GM19395 (cell line): Measurements from ENCODE around the gene PKD1.

Experiments
- ATAC-seq: cut with Tn5 transposase; IDR thresholded peaks from one replicate; pipeline ENCODE4 v1.9.1; 2021; ENCODE audit warnings: mild to moderate bottlenecking, moderate library complexity; ENCODE audit not compliant: unreplicated experiment

PKD1 gene

DNA sequence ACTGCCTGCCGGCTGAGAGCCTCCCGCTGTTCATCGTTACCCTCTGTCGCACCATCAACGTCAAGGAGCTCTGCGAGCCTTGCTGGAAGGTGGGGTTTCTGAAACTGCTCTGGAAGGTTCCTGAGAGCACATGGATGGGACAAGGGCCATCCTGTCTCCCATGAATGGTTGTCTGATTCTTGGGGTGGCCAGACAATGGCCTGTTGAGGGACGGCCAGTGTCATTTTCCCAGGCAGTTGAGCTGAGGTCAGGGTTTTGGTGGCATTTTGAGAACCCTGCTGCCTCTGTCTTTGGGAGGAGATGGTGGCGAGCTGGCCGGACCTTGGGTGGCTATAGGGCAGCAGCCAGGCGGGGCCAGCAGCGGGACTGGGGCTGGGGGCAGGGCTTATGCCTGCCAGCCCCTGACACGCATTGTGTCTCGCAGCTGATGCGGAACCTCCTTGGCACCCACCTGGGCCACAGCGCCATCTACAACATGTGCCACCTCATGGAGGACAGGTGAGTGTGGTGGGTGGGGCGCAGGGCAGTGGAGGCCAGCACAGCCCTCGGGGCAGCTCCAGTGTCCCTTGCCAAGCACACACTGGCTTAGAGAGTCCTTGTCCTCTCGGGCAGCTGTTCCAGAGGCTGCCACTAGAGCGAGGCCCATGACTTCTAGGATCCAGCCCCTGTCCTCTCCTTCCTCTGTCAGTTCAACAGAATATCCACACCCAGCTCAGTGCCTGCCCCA, 78.9 kb downstream of the PKD1 start:
- no peak for ATAC-seq

- ATAC-seq = no peak
Measured at GRCh38 chr16:2056077-2056476, 79.6 kb downstream of the PKD1 start.

DNA sequence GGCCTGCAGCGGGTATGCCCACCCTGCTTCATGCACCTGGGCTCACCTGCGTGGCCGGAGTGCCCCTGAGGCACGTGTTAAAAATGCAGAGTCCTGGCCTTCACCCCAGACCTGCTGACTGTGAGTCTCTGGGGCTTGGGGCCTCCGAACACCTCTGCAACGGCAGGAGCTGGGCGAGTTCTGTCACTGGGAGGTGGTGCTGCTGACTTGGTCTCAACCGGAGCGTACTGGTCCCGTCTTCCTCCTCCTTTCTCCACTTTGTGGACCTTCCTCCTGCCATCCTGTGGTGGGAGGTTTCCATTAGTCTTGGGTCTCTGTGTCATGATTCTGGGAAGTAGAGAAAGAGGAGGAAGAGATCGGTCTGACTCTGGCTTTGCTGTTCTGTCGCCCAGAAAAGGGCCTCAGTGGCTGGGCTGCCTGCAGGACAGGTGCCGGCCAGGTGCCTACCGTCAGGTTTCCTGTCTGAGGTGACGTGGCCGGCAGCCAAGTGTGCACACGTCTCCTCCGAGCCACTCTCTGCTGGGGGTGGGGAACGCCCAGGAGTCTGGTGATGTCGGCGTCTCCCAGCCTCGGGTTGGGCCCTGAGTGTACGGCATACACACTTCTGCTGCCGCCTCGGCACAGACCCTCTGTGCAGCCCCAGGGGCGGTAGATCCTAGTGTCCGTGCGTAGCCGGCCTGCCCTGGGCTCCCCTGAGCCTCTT, 81.0 kb downstream of the PKD1 start:
- ATAC-seq = no peak

DNA sequence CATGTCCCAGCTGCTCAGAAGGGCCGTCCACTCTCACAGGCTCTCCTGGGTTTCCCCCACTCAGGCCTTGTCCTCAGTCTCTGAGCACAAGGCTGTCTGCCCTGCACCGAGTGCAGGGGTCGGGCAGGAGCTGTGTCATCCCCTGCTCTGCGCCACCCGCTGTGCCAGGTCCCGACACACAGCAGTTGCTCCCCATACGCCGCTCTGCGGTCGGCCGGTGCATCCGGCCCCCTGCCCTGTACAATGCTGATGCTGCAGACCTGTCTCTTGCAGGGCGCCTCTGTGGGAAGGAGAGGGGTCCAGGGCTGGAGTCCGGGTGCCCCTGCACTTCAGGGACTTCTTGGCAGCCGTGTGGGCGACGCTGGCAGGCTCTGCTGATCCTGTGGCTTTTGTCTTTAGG, 81.8 kb downstream of the PKD1 start:
- ATAC-seq = no peak

GRCh38 chr16:2053211-2053610, 82.5 kb downstream of the PKD1 start:
- ATAC-seq = no peak

DNA sequence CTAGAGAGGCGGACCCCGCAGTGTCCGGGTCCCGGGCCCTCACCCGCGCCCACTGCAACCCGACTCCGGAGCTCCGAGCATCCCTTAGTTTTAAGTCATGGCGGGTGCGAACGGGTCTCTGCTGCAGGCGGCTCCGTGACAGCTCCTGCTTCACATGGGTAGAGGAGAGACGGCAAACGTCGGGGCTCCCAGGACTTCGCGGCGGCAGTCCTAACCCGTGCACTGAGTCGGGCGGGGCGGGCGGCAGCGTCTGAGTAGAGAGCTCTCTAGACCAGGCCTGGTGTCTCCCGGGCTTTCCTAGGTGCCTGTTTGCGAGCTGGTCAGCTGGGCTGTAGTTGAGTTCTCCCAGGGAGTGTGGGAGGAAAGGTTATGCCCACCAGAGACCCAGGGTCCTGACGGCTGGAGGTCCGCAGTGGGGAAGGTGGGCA, 87.6 kb downstream of the PKD1 start:
- no peak for ATAC-seq

GRCh38 chr16:2047330-2048115, 88.2 kb downstream of the PKD1 start, which contains the start of the genes NTHL1 and TSC2:
Gene NTHL1, minus strand, starts transcription at chr16:2047834. Its CDS starts 11 bp downstream, at chr16:2047823.
Gene TSC2, plus strand, starts transcription at chr16:2047985. Its CDS starts 631 bp downstream, at chr16:2048616.
- ATAC-seq = peak; percentile 80

DNA sequence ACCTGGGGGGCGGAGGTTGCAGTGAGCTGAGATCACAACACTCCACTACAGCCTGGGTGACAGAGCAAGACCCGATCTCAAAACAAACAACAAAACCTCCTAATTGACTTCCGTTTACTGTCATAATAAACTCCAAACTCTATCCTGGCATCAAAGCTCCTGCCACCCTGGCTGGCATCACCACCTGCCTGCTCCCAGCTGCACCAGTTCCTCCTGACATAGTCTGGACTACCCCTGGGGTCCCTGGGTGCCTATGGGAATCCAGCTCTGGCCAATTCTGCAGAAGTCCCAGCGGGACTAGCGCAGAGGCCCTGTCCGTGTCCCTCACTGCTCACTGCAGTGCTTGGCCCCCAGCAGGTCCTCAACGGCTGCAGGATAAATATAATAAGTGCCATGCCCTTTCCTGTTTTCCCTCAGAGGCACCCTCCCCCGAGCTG, 88.8 kb downstream of the PKD1 start:
- no peak for ATAC-seq

GRCh38 chr16:2045965-2046892, 89.5 kb downstream of the PKD1 start:
- ATAC-seq = no peak

DNA sequence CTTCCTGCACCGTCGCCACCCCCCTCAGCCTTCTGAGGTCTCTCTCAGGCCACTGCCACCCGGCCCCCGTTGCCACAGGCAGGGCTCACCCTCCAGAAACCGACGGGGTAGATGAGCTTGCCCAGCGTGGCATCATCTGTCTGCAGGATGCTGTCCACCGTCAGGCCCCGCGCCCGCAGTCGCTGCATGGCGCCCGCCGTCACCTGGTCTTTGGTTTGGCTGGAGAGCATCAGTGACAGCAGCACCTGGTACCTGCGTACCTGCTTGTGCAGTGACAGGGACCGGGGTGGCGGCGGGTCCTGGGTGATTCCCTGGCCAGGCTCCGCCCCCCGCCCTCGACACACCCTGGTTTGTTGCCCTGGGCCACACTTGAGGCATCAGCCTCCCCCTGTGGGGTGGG, 91.2 kb downstream of the PKD1 start:
- ATAC-seq = no peak

- ATAC-seq = no peak
Measured at GRCh38 chr16:2043667-2044451, 91.8 kb downstream of the PKD1 start.

DNA sequence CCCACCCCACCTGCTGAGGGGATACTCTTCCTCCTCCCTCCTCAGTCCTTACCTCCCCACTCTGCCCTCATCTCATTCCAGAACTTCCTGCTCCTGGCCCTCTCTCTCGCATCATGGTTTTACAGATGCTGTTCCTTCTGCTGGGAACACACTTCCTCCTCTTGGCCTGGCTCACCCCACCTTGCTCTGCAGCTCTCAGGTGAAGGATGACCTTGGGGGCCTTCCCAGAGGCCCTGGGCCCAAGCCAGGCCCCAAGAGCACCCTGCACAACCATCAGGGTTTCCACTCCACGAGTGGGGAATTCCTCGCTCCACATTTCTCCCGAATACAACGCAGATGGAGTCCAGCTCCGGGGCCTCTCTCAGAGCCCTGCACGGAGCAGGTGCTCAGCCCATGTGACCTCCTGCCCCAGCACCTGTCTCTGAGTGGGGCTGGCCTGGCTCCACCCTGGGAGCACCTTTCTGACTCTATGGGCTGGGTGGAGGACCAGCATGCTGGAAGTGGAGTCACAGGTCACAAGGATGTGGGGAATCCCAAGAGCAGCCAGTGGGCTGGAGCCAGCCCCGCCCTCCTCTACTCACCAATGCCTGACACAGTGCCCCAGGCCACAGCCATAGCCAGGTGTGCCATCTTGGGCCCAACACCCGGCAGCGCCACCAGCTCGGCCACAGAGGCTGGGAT, 92.6 kb downstream of the PKD1 start:
- no peak for ATAC-seq

DNA sequence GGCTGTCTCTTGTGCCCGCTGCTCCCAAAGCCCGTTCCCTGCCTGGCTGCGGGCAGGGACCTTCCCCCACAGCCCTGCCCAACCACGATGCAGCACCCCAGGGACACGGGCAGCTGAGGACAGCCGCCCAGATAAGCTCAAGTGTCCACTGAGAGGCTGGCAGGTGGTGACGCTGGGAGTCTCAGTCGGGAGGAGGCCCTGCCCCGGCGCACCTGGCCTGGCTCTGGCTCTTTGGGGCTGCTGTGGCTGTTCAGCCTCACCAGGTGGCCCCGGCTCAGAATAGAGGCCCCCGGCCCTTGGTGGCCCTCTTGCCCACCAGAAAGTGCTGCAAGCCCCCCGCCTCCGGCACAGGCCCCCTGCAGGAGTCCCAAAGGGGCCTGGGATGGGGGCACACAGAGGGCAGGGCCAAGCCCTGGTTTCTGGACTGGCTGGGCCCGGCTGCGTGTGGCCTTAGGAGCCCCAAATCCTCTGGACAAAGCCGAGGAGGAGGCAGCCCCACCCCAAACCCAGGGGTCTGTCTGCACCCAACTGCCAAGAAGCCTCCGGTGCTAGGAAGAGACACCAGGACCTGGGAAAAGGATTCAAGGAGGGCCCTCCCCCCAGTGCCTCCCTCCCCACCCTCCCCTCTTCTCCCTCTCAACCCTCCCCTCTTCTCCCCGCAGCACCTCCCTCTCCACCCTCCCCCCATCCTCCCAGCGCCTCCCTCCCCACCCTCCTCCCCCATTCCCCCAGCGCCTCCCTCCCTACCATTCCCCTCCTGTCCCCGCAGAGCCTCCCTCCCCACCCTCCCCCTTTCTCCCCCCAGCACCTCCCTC, 93.3 kb downstream of the PKD1 start:
- ATAC-seq = no peak

GRCh38 chr16:2040787-2041522, 94.7 kb downstream of the PKD1 start:
- ATAC-seq = no peak

DNA sequence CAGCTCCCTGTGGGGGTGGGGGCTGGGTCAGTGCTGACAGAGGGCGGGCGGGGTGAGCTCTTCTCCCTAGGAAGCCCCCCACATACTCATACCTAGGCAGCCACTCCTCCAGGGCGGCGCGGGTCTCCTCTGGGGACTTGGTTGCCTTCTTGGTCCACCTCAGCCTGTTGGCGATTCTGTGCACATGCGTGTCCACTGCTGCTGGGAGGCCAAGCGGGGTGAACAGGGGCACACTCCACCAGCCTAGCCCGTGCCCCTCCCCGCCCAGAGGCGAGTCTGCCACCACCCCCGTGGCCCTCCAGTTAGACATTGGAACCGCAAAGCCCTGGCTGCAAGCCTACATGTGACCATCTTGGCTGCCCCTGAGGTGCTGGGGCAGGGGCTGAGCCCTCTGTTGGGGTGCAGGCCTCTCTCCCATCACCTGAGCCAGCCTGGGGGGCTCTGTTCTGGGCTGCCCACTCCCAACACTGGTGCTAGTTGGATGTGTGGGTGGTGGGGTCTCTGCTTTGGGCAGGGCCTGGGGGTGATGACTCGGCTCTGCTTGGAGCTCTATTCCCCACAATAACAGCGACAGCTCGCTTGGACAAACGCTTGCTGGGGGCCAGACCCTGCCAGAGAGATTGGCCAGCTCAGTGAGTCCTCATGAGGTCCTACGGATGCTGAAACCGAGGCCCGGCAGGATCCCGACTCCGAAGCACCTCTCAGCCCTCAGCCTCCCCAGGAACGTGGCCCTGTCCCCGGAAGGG, 95.5 kb downstream of the PKD1 start:
- ATAC-seq = no peak

DNA sequence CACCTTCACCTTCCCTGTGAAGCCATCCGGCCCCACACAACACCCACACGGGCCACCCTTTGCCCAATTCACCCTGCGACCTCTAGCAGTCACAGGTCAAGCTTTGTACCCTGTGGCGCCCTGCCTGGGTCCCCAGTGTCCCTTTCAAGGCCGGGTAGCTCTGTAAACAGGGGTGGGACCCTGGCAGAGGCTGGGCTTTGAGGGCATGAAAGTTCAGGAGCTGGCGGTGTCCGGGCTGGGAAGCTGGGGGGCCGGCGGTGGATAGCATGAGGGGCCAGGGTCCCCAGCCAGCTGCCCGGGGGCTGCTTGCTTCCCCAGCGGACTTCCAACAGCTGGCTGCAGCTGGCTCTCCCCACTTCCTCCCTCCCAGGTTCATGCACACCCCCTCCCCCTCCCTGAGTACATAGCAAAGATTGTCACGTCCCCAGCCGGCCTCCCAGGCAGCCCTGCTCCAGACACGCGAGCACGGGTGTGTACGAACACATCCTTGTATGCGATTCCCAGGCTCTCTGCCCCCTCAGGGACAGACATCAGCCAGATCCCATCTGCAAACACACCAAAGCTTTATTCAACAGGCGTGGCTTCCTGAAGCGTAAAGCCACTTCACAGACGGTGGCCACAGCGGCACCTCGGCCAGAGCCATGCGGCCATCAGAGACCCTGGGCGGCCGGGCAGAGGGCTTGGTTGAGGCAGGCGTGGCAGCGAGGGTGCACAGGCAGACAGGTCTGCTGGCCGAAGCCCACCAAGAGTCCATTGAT, 96.2 kb downstream of the PKD1 start:
- ATAC-seq = no peak
